ENCODE results near the gene FGG.

Gene FGG

GRCh38 chr4:154612472-154613414, at the start of gene FGG:
Gene FGG, minus strand, starts transcription at chr4:154612656. Its CDS starts 47 bp downstream, at chr4:154612609.
- no peak for DNase-seq

- no peak for DNase-seq
Observed at GRCh38 chr4:154660052-154660451, 47.6 kb upstream of the FGG start.

GRCh38 chr4:154658680-154659405, 46.4 kb upstream of the FGG start:
- no peak for DNase-seq

GRCh38 chr4:154643493-154643892, 31.0 kb upstream of the FGG start:
- no peak for DNase-seq

GRCh38 chr4:154642373-154643009, 30.0 kb upstream of the FGG start:
- DNase-seq, result no peak

GRCh38 chr4:154640999-154641398, 28.5 kb upstream of the FGG start:
- DNase-seq, result no peak

- DNase-seq, result no peak
Observed at GRCh38 chr4:154634058-154634457, 21.6 kb upstream of the FGG start.

GRCh38 chr4:154631828-154632227, 19.4 kb upstream of the FGG start:
- no peak for DNase-seq

- no peak for DNase-seq
Observed at GRCh38 chr4:154630324-154630723, 17.9 kb upstream of the FGG start.

- peak; percentile 23 for DNase-seq
Observed at GRCh38 chr4:154626793-154627484, 14.5 kb upstream of the FGG start.

- DNase-seq, result no peak
Observed at GRCh38 chr4:154625971-154626370, 13.5 kb upstream of the FGG start.

- no peak for DNase-seq
Observed at GRCh38 chr4:154623995-154624394, 11.5 kb upstream of the FGG start.

GRCh38 chr4:154623436-154623835, 11.0 kb upstream of the FGG start:
- DNase-seq, result no peak

- DNase-seq, result peak; percentile 56
Observed at GRCh38 chr4:154622598-154622997, 10.1 kb upstream of the FGG start.

GRCh38 chr4:154620111-154620510, 7.7 kb upstream of the FGG start:
- DNase-seq, result no peak

GRCh38 chr4:154618708-154619315, 6.4 kb upstream of the FGG start:
- peak; percentile 55 for DNase-seq

- DNase-seq, result no peak
Observed at GRCh38 chr4:154617820-154618317, 5.4 kb upstream of the FGG start.

- peak; percentile 9 for DNase-seq
Observed at GRCh38 chr4:154616731-154617130, 4.3 kb upstream of the FGG start.

GRCh38 chr4:154616287-154616686, 3.8 kb upstream of the FGG start:
- no peak for DNase-seq

GRCh38 chr4:154615211-154615610, 2.8 kb upstream of the FGG start:
- DNase-seq, result no peak

GRCh38 chr4:154614306-154614705, 1.9 kb upstream of the FGG start:
- DNase-seq, result no peak

- DNase-seq, result no peak
Observed at GRCh38 chr4:154611833-154612232, 623 bp downstream of the FGG start.
